Left ventricle myocardium inferior (tissue), 1 donor: Measurements from ENCODE around the gene RAB17. TPM values are rescaled to one million over a fixed set of nuclear protein-coding genes. Genes with fewer than 3 reads are reported as not detected.

Experiments used
- DNase-seq: peaks from one replicate; pipeline ENCODE4 v3.0.0-alpha.2; 2020
- H3K27ac ChIP-seq: fragments of 200-600 bp; replicated peaks from 2 replicates; pipeline ENCODE4 v1.8.0; 2021
- H3K27me3 ChIP-seq: fragments of 200-600 bp; 2 replicates; pipeline ENCODE4 v1.8.0; 2021; ENCODE audit warnings: low read depth
- H3K36me3 ChIP-seq: fragments of 200-600 bp; 2 replicates; pipeline ENCODE4 v1.8.0; 2021
- H3K4me1 ChIP-seq: fragments of 200-600 bp; 2 replicates; pipeline ENCODE4 v1.8.0; 2021
- H3K4me3 ChIP-seq: fragments of 200-600 bp; 2 replicates; pipeline ENCODE4 v1.8.0; 2021; ENCODE audit warnings: mild to moderate bottlenecking, moderate library complexity
- H3K9me3 ChIP-seq: fragments of 200-600 bp; replicated peaks from 2 replicates; pipeline ENCODE4 v1.8.0; 2021
- CTCF ChIP-seq: fragments of 200-600 bp; IDR thresholded peaks from 2 replicates; pipeline ENCODE4 v1.8.0; 2021; ENCODE audit warnings: antibody characterized with exemption, mild to moderate bottlenecking, borderline replicate concordance
- intact Hi-C: fragments of 100-400 bp; cut with micrococcal nuclease; formaldehyde crosslinking; loops from one replicate; pipeline ENCODE4 v1.11.0; 2022
- total RNA-seq: library from RNA; stranded (reverse); fragmentation: NEBNext Ultra II Directional; extraction: Animal tissue kit (Norgen Biotek cat#: 25700); gene quantifications from one replicate; pipeline ENCODE4 v1.2.1, GENCODE V29; 2021
- donor health status: DM: no; HTN: yes; CAD: no; lungs with severe emphysema.

RAB17 gene
- total RNA-seq, 1 donor from 2014 or later, result 4.5 TPM

- no peak for DNase-seq
Measured at GRCh38 chr2:237593596-237594320, 3.2 kb upstream of the RAB17 start.

GRCh38 chr2:237593036-237593435 is 2.5 kb upstream of the RAB17 start:
- no peaks in the 10 kb centered on the region for H3K36me3 ChIP-seq
- H3K4me1 ChIP-seq, result peaks cover 31% of the 10 kb centered on the region
- intact Hi-C loops, result no loop called here
- no peak overlapping the region for H3K4me3 ChIP-seq
- H3K27ac ChIP-seq, result no peak overlapping the region
- no peak for DNase-seq
- no peaks in the 10 kb centered on the region for H3K27me3 ChIP-seq
- no peak for TF ChIP-seq CTCF
- H3K9me3 ChIP-seq, result no peaks in the 10 kb centered on the region

More at GRCh38 chr2:237593596-237594320, 3.2 kb upstream of the RAB17 start:
- TF ChIP-seq CTCF, result no peak
- intact Hi-C loops, result no loop called here
- Histone ChIP-seq H3K27me3 (no peaks in the 10 kb centered on the region), H3K27ac (no peak overlapping the region), H3K4me1 (peaks cover 37% of the 10 kb centered on the region), H3K36me3 (no peaks in the 10 kb centered on the region), H3K4me3 (no peak overlapping the region), H3K9me3 (no peaks in the 10 kb centered on the region)

- intact Hi-C loops, result no loop called here
- peaks cover 31% of the 10 kb centered on the region for H3K4me1 ChIP-seq
Measured at GRCh38 chr2:237592425-237592980, 2.0 kb upstream of the RAB17 start.

GRCh38 chr2:237591141-237591881 is 777 bp upstream of the RAB17 start:
- Histone ChIP-seq H3K27me3 (no peaks in the 10 kb centered on the region), H3K27ac (no peak overlapping the region), H3K9me3 (no peaks in the 10 kb centered on the region), H3K4me3 (no peak overlapping the region), H3K36me3 (no peaks in the 10 kb centered on the region), H3K4me1 (peaks cover 36% of the 10 kb centered on the region)
- no peak for TF ChIP-seq CTCF
- intact Hi-C loops, result no loop called here
- no peak for DNase-seq

More at GRCh38 chr2:237592425-237592980, 2.0 kb upstream of the RAB17 start:
- H3K4me3 ChIP-seq, result no peak overlapping the region
- H3K36me3 ChIP-seq, result no peaks in the 10 kb centered on the region
- DNase-seq, result no peak
- TF ChIP-seq CTCF, result no peak
- no peaks in the 10 kb centered on the region for H3K27me3 ChIP-seq
- H3K9me3 ChIP-seq, result no peaks in the 10 kb centered on the region
- no peak overlapping the region for H3K27ac ChIP-seq

GRCh38 chr2:237588044-237588696 is 2.4 kb downstream of the RAB17 start:
- no peak overlapping the region for H3K27ac ChIP-seq
- intact Hi-C loops, result no loop called here
- H3K36me3 ChIP-seq, result no peaks in the 10 kb centered on the region
- DNase-seq, result no peak
- TF ChIP-seq CTCF, result no peak
- peaks cover 24% of the 10 kb centered on the region for H3K4me1 ChIP-seq
- no peaks in the 10 kb centered on the region for H3K27me3 ChIP-seq
- H3K4me3 ChIP-seq, result no peak overlapping the region
- H3K9me3 ChIP-seq, result no peaks in the 10 kb centered on the region
